ENCODE measurements around the gene CCDC85B.

DNA sequence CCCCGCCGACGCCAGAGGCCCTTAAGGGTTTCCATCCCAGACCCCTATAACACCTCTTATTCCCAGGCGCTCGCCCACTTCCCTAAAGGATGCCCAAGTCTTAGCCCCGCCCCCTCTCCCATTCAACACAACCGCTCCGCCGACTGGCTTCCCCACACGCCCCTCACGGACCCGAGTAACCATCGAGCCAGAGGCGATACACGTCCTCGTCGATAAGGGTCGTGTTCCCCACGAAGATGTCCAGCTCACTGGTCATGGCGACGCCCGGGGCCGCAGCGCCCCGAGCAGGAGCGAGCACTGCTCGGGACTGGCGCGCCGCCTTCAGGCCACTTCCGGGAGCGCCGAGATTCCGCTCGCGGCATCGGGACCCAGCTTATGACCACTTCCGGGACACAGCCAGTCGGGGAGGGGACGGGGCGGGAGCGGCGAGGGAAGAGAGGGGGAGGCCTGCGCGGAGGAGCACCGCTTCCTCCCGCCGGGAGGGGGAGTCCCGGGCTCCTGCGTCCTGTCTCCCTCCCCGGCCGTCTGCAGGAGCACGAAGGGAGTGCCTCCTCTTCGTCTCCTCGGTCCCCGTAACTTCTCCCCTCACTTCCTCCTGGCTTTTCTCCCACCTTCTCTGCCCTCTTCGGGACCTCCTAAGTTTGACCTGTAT, 2.2 kb upstream of the CCDC85B start, which contains the start of gene FIBP:
- no peak for TF ChIP-seq GATA2 (CRISPR knock-in tag; IDR thresholded peaks at IDR 0.05)
- TF ChIP-seq, protein P1, sequence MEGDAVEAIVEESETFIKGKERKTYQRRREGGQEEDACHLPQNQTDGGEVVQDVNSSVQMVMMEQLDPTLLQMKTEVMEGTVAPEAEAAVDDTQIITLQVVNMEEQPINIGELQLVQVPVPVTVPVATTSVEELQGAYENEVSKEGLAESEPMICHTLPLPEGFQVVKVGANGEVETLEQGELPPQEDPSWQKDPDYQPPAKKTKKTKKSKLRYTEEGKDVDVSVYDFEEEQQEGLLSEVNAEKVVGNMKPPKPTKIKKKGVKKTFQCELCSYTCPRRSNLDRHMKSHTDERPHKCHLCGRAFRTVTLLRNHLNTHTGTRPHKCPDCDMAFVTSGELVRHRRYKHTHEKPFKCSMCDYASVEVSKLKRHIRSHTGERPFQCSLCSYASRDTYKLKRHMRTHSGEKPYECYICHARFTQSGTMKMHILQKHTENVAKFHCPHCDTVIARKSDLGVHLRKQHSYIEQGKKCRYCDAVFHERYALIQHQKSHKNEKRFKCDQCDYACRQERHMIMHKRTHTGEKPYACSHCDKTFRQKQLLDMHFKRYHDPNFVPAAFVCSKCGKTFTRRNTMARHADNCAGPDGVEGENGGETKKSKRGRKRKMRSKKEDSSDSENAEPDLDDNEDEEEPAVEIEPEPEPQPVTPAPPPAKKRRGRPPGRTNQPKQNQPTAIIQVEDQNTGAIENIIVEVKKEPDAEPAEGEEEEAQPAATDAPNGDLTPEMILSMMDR (IDR thresholded peaks at IDR 0.05): peak; percentile 68
- no peak for TF ChIP-seq EP300 (IDR thresholded peaks at IDR 0.05; ENCODE audit: borderline replicate concordance in 1 of 2, low read depth in 1 of 2, low read length in 1 of 2)
- TF ChIP-seq, protein P2, sequence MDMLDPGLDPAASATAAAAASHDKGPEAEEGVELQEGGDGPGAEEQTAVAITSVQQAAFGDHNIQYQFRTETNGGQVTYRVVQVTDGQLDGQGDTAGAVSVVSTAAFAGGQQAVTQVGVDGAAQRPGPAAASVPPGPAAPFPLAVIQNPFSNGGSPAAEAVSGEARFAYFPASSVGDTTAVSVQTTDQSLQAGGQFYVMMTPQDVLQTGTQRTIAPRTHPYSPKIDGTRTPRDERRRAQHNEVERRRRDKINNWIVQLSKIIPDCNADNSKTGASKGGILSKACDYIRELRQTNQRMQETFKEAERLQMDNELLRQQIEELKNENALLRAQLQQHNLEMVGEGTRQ (IDR thresholded peaks at IDR 0.05; ENCODE audit: borderline replicate concordance, low read depth, low read length): no peak
- peak; percentile 81 for TF ChIP-seq YY1 (IDR thresholded peaks at IDR 0.05; ENCODE audit: low read depth)
- peak; percentile 16; the same call in 1 of the 2 replicates for TF ChIP-seq REST (IDR thresholded peaks at IDR 0.05; ENCODE audit: low read depth, low read length)
- peak; percentile 89 for TF ChIP-seq POLR2AphosphoS5 (IDR thresholded peaks at IDR 0.05; ENCODE audit: low read depth, low read length)
- TF ChIP-seq EZH2phosphoT487 (IDR thresholded peaks at IDR 0.05; ENCODE audit: borderline replicate concordance, low read depth): no peak
- TF ChIP-seq FOSL2 (IDR thresholded peaks at IDR 0.05; ENCODE audit: borderline replicate concordance, low read depth): no peak; the same call in 1 of the 2 replicates
- peak; percentile 45 for TF ChIP-seq MAX (IDR thresholded peaks at IDR 0.05; ENCODE audit: low read depth)
- no peak for TF ChIP-seq FOXM1 (IDR thresholded peaks at IDR 0.05; ENCODE audit: low read depth)
- no peak for TF ChIP-seq USF1 (IDR thresholded peaks at IDR 0.05; ENCODE audit: borderline replicate concordance, low read depth)
- TF ChIP-seq GABPA (IDR thresholded peaks at IDR 0.05; ENCODE audit: low read depth): peak; percentile 92

All from SK-N-SH (cell line).